ENCODE results near the gene TIMP2.

DNA sequence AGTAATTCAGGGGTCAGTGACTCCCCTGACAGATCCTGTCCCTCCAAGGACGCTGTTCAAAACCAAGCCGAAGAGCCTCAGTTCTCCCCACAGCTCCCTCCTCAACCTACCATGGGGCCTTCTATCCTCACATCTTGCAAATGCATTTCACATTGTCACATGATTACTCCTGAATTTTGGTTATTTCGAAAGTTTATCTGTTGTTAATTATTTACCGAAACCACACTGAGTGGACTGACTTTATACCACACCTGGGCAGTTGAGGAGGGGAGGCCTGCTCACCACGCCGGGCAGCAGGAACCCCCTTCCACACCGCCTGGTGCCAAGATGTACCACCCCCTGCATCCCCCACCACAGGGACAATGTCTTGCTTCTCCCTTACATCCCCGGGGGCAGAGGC lies 4.7 kb downstream of the TIMP2 start:
- TF ChIP-seq POLR2A (IDR thresholded peaks at IDR 0.05; ENCODE audit: low read length) (no peak), GATA1 (IDR thresholded peaks at IDR 0.05; ENCODE audit: low read depth, low read length) (no peak)

Data from erythroblast (primary cell).